Testis (tissue), 3 donors: Measurements from ENCODE around the gene RPS6KA4. TPM values are rescaled to one million over a fixed set of nuclear protein-coding genes. Genes with fewer than 3 reads are reported as not detected.

Source experiments
- DNase-seq: peaks from one replicate; pipeline ENCODE4 v3.0.0-alpha.2; 2019
- H3K27ac ChIP-seq, 2 donors: fragments of 200-600 bp; sonication (generic); one replicate each; pipeline ENCODE4 v1.5.1; 2019
- H3K27me3 ChIP-seq: fragments of 200-600 bp; sonication (generic); one replicate; pipeline ENCODE4 v1.5.1; 2019
- H3K36me3 ChIP-seq: fragments of 200-600 bp; sonication (generic); one replicate; pipeline ENCODE4 v1.5.1; 2017; ENCODE audit warnings: low read depth; ENCODE audit errors: missing control alignments
- H3K4me1 ChIP-seq: fragments of 200-600 bp; sonication (generic); one replicate; pipeline ENCODE4 v1.5.1; 2019
- H3K4me3 ChIP-seq, 2 donors: fragments of 200-600 bp; sonication (generic); one replicate each; pipeline ENCODE4 v1.5.1; 2017 to 2019
- H3K9me3 ChIP-seq: fragments of 200-600 bp; sonication (generic); one replicate; pipeline ENCODE4 v1.5.1; 2017
- POLR2A ChIP-seq: fragments of 450-650 bp; IDR thresholded peaks from one replicate; pipeline ENCODE4 v1.6.1; 2017; ENCODE audit warnings: antibody characterized with exemption, mild to moderate bottlenecking, moderate library complexity
- WGBS, 2 donors: methylation state at CpG; one replicate each; pipeline ENCODE4 v1.1.5; 2018; 5-methylcytosine and 5-hydroxymethylcytosine counted together
- intact Hi-C: fragments of 100-400 bp; cut with DNase I; formaldehyde crosslinking; loops from one replicate; pipeline ENCODE4 v1.15.1; 2023; ENCODE audit warnings: low total_unique reads
- polyA plus RNA-seq: library from polyadenylated mRNA; stranded (reverse); fragments of 350-450 nt; fragmentation: Illumina TruSeq; extraction: RNeasy Lipid Tissue Mini Kit (QIAGEN cat#74804); gene quantifications from one replicate; pipeline ENCODE4 v1.2.3, GENCODE V29; 2014; ENCODE audit warnings: low read depth, low replicate concordance; ENCODE audit not compliant: insufficient read depth
- total RNA-seq, 2 donors: library from RNA; depleted of rRNA; stranded (reverse); fragments of >200 nt; gene quantifications; one replicate each; pipeline ENCODE4 v1.2.3, GENCODE V29; 2016
- TF ChIP-seq, protein P1 (sequence below), 3 experiments: fragments of 450-650 bp in 2 of 3; fragments of 200-600 bp in 1 of 3; sonication (generic) in 1 of 3; IDR thresholded peaks; one replicate each; pipeline ENCODE4 v1.5.1; 2016 to 2019; ENCODE audit warnings: antibody characterized with exemption in 3 of 3, mild to moderate bottlenecking in 2 of 3, moderate library complexity in 1 of 3

RPS6KA4 gene
- total and polyA plus RNA-seq, 3 donors from 2014 or later = 9.2 to 15.6 (median 15.6) TPM

DNA sequence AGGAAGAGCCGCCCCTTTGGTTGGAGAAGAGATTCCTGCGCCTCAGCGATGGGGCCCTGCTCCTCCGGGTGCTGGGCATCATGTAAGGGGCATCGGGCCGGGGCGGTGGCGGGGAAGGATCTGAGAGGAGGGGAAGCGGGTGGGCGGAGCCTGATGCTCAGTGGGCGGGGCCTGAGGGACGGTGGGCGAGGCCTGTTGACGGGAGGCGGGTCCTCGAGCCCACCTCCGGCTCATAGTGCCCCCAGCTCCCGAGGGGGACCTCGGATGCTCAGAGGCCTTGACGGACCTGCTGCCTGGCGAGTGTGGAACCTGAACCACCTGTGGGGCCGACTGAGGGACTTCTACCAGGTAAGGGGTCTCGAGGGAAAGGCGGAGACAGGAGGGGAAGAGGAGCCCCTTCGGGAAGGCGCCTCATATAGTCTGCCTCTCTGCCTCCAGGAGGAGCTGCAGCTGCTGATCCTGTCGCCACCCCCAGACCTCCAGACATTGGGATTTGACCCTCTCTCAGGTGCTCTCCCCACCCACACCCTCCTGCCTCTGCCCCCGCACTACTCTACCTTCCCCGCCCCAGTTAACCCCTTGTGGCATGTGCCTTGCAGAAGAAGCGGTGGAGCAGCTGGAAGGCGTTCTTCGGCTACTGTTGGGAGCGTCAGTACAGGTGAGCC, 18.2 kb upstream of the RPS6KA4 start:
- TF ChIP-seq POLR2A = no peak
- TF ChIP-seq, protein P1, sequence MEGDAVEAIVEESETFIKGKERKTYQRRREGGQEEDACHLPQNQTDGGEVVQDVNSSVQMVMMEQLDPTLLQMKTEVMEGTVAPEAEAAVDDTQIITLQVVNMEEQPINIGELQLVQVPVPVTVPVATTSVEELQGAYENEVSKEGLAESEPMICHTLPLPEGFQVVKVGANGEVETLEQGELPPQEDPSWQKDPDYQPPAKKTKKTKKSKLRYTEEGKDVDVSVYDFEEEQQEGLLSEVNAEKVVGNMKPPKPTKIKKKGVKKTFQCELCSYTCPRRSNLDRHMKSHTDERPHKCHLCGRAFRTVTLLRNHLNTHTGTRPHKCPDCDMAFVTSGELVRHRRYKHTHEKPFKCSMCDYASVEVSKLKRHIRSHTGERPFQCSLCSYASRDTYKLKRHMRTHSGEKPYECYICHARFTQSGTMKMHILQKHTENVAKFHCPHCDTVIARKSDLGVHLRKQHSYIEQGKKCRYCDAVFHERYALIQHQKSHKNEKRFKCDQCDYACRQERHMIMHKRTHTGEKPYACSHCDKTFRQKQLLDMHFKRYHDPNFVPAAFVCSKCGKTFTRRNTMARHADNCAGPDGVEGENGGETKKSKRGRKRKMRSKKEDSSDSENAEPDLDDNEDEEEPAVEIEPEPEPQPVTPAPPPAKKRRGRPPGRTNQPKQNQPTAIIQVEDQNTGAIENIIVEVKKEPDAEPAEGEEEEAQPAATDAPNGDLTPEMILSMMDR (IDR thresholded peaks at IDR 0.05) = no peak
- 50 to 57% methylated on average over 9 to 33 of the region's 33 CpGs for WGBS, 2 donors
- intact Hi-C loops = no loop called here
- DNase-seq = peak; percentile 65
- Histone ChIP-seq H3K36me3 (no peaks in the 10 kb centered on the region), H3K4me3 (peak overlapping the region in 1 of 2 donors; percentile 18), H3K4me1 (peaks cover 12% of the 10 kb centered on the region), H3K27ac (no peak overlapping the region), H3K9me3 (no peaks in the 10 kb centered on the region), H3K27me3 (no peaks in the 10 kb centered on the region)

DNA sequence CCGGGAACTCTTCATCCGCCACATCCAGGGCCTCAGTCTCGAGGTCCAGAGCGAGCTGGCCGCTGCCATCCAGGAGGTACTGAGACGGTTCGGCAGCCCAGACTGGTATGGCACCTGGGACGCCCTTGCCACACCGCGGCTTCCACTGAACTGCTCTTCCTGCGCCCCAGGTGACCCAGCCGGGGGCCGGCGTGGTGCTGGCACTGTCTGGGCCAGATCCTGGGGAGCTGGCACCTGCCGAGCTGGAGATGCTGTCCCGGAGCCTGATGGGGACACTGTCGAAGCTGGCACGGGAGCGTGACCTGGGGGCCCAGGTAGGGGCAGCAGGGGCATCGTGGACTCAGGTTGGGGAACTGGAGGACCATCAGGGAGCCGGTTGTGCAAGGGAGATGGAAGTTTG, 17.5 kb upstream of the RPS6KA4 start:
- no peaks in the 10 kb centered on the region for H3K27me3 ChIP-seq
- H3K9me3 ChIP-seq = no peaks in the 10 kb centered on the region
- TF ChIP-seq, protein P1 (IDR thresholded peaks at IDR 0.05) = no peak
- no peak for TF ChIP-seq POLR2A
- intact Hi-C loops = no loop called here
- H3K4me1 ChIP-seq = peaks cover 12% of the 10 kb centered on the region
- 40 to 69% methylated on average over 1 to 21 of the region's 21 CpGs for WGBS, 2 donors
- no peak for DNase-seq
- no peak overlapping the region for H3K4me3 ChIP-seq
- H3K36me3 ChIP-seq = no peaks in the 10 kb centered on the region
- H3K27ac ChIP-seq = no peak overlapping the region

DNA sequence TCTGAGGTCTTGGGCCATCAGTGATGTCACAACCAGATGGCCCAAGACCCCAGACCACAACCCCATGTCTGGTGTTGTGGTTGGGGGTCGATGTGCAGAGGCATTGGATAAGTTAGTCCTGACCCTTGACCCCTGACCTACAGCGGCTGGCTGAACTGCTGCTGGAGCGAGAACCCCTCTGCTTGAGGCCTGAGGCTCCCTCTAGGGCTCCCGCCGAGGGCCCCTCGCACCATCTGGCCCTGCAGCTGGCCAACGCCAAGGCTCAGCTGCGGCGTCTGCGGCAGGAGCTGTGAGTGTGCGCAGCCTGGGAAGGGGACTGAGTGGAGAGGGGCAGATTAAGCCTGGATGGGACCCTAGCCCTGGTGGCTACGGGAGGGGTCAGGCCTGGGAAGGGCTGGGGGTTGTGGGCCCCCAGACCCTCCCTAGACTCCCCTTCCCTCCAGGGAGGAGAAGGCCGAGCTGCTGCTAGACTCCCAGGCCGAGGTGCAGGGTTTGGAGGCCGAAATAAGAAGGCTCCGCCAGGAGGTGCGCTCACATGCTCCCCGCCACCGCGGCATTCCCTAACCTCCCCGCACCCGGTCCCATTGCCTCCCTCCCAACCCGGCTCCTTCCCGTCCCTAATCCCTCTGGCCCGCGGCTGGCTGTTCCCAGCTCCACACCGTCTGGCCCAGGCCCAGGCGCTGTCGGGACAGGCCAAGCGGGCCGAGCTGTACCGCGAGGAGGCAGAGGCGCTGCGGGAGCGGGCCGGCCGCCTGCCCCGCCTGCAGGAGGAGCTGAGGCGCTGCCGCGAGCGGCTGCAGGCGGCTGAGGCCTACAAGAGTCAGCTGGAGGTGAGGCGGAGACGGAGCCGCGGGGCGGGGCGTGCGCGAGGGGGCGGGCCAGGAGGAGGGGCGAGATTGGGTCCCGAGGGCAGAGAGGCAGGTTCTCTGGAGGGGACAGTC, 16.8 kb upstream of the RPS6KA4 start:
- Histone ChIP-seq H3K4me3 (peak overlapping the region; percentile 13 to 53), H3K27me3 (no peaks in the 10 kb centered on the region), H3K36me3 (no peaks in the 10 kb centered on the region), H3K27ac (peak overlapping the region; percentile 19 to 68), H3K9me3 (no peaks in the 10 kb centered on the region), H3K4me1 (peaks cover 12% of the 10 kb centered on the region)
- no peak for TF ChIP-seq POLR2A
- TF ChIP-seq, protein P1 (IDR thresholded peaks at IDR 0.05) = peak in 2 of 3 experiments; percentile 25 to 34
- DNase-seq = peak; percentile 86
- intact Hi-C loops = no loop called here
- 16% methylated on average over 22 to 55 of the region's 55 CpGs for WGBS, 2 donors

DNA sequence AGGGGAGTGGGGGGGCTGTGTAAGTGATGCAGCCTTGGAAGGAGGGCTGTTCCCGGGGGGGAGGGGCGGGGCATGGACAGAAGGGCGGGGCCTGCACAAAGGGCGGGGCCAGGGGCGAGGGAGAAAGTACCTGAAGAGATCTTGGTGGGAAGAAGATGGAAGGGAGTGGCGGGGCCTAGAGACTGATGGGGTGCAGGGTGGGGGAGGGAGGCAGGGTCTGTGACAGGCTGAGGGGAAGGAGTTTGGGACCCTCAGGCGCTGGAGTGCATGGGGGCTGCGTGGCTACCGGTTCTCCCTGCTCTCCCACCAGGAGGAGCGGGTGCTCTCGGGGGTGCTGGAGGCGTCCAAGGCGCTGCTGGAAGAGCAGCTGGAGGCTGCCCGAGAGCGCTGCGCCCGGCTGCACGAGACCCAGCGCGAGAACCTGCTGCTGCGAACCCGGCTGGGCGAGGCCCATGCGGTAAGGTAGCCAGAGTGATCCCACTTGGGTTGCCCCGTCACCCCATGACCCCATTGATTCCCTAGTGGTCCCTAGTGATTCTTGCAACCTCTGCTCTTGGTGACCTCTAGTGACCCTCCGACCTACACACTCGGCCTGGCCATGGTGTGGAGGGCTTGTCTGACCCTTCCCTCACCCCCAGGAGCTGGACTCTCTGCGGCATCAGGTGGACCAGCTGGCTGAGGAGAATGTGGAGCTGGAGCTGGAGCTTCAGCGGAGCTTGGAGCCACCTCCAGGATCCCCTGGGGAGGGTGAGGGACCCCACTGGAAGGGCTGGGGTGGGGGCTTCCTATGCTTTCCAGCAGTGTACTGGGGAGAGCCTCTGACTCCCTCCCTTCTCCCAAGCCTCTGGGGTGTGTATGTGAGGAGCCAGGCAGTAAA, 15.9 kb upstream of the RPS6KA4 start:
- 10 to 66% methylated on average over 6 to 29 of the region's 29 CpGs for WGBS, 2 donors
- intact Hi-C loops = no loop called here

More for the DNA sequence above, 15.9 kb upstream of the RPS6KA4 start:
- Histone ChIP-seq H3K27ac (no peak overlapping the region), H3K9me3 (no peaks in the 10 kb centered on the region), H3K4me1 (peaks cover 12% of the 10 kb centered on the region), H3K36me3 (no peaks in the 10 kb centered on the region), H3K4me3 (peak overlapping the region; percentile 13 to 53), H3K27me3 (no peaks in the 10 kb centered on the region)
- peak; percentile 43 for DNase-seq
- TF ChIP-seq, protein P1 (IDR thresholded peaks at IDR 0.05) = no peak
